Activated T-cell treated with anti-CD3 and anti-CD28 coated beads, Interleukin-2, amount 50 U/mL, for 72 hours (primary cell): ENCODE results near the gene ADAMTS2. TPM values are rescaled to one million over a fixed set of nuclear protein-coding genes. Genes with fewer than 3 reads are reported as not detected.
"Not testable (repeated sequence)": the region's sequence is repeated elsewhere in the genome, so short reads cannot be mapped to it uniquely, and the experiment has no call there.

Source experiments
- ATAC-seq, 2 donors: fragments of 150-1000 bp; cut with Tn5 transposase; replicated peaks in 1 of 2; 2 replicates each; pipeline ENCODE4 v1.10.0; 2021; ENCODE audit warnings: moderate library complexity in 2 of 2, mild to moderate bottlenecking in 1 of 2
- DNase-seq, 2 donors: peaks; one replicate each; pipeline ENCODE4 v3.0.0; 2021 to 2022; ENCODE audit warnings: mixed read lengths in 1 of 2
- H3K27ac Mint-ChIP-seq: one replicate; pipeline ENCODE4 v1.8.0; 2022; ENCODE audit warnings: mild to moderate bottlenecking, moderate library complexity, mixed read lengths
- H3K27me3 Mint-ChIP-seq: one replicate; pipeline ENCODE4 v1.8.0; 2022; ENCODE audit warnings: low read depth, mixed read lengths
- H3K36me3 Mint-ChIP-seq, 2 donors: one replicate each; pipeline ENCODE4 v1.8.0; 2022; ENCODE audit warnings: mixed read lengths in 2 of 2, mild to moderate bottlenecking in 1 of 2; ENCODE audit not compliant: insufficient read depth in 2 of 2
- H3K4me1 Mint-ChIP-seq: one replicate; pipeline ENCODE4 v1.8.0; 2022; ENCODE audit warnings: low read depth, mixed read lengths
- H3K4me3 Mint-ChIP-seq, 2 donors: one replicate each; pipeline ENCODE4 v1.8.0; 2022; ENCODE audit warnings: mild to moderate bottlenecking in 2 of 2, mixed read lengths in 2 of 2, moderate library complexity in 2 of 2
- H3K9me3 Mint-ChIP-seq, 2 donors: one replicate each; pipeline ENCODE4 v1.8.0; 2022; ENCODE audit warnings: mixed read lengths in 2 of 2
- total RNA-seq, 2 donors: library from RNA; stranded (reverse); gene quantifications; one replicate each; pipeline ENCODE4 v1.2.3, GENCODE V29; 2022

The ADAMTS2 gene
- total RNA-seq, 2 donors from 2014 or later, result not detected

GRCh38 chr5:179222246-179223017 is 122.8 kb downstream of the ADAMTS2 start:
- peaks cover 6 to 7% of the 10 kb centered on the region in 2 donors for H3K9me3 Mint-ChIP-seq
- no peak overlapping the region for H3K27ac Mint-ChIP-seq
- no peak for ATAC-seq
- no peak for DNase-seq
- H3K27me3 Mint-ChIP-seq, result no peaks in the 10 kb centered on the region
- H3K4me1 Mint-ChIP-seq, result no peaks in the 10 kb centered on the region
- H3K4me3 Mint-ChIP-seq, result no peak overlapping the region
- H3K36me3 Mint-ChIP-seq, result peaks cover 2% of the 10 kb centered on the region in 2 donors

GRCh38 chr5:179221877-179222220 is 123.4 kb downstream of the ADAMTS2 start:
- peaks cover 6 to 7% of the 10 kb centered on the region in 2 donors for H3K9me3 Mint-ChIP-seq
- H3K27ac Mint-ChIP-seq, result no peak overlapping the region
- H3K4me1 Mint-ChIP-seq, result no peaks in the 10 kb centered on the region
- H3K36me3 Mint-ChIP-seq, result peaks cover 2% of the 10 kb centered on the region in 2 donors
- ATAC-seq, result no peak
- H3K27me3 Mint-ChIP-seq, result no peaks in the 10 kb centered on the region
- DNase-seq, result no peak
- H3K4me3 Mint-ChIP-seq, result no peak overlapping the region

- Mint-ChIP-seq H3K4me1 (no peaks in the 10 kb centered on the region), H3K27me3 (no peaks in the 10 kb centered on the region), H3K36me3 (peaks cover 2% of the 10 kb centered on the region in 2 donors), H3K27ac (no peak overlapping the region), H3K9me3 (peaks cover 6 to 7% of the 10 kb centered on the region in 2 donors), H3K4me3 (no peak overlapping the region)
- ATAC-seq, result no peak
- no peak for DNase-seq
These were observed 123.9 kb downstream of the ADAMTS2 start for GRCh38 chr5:179221196-179221876.

- H3K27ac Mint-ChIP-seq, result no peak overlapping the region
- ATAC-seq (no peak), DNase-seq (no peak)
- peaks cover 6 to 7% of the 10 kb centered on the region in 2 donors for H3K9me3 Mint-ChIP-seq
- H3K27me3 Mint-ChIP-seq, result no peaks in the 10 kb centered on the region
- no peaks in the 10 kb centered on the region for H3K4me1 Mint-ChIP-seq
- H3K4me3 Mint-ChIP-seq, result no peak overlapping the region
- peaks cover 2% of the 10 kb centered on the region in 2 donors for H3K36me3 Mint-ChIP-seq
These were observed 124.5 kb downstream of the ADAMTS2 start for GRCh38 chr5:179220716-179221115.

GRCh38 chr5:179219661-179220620 is 125.3 kb downstream of the ADAMTS2 start:
- no peak overlapping the region for H3K27ac Mint-ChIP-seq
- H3K27me3 Mint-ChIP-seq, result no peaks in the 10 kb centered on the region

GRCh38 chr5:179218943-179219330 is 126.3 kb downstream of the ADAMTS2 start:
- Mint-ChIP-seq H3K36me3 (peaks cover 0 to 2% of the 10 kb centered on the region in 2 donors), H3K4me1 (no peaks in the 10 kb centered on the region), H3K27me3 (no peaks in the 10 kb centered on the region), H3K4me3 (no peak overlapping the region), H3K9me3 (peaks cover 6 to 7% of the 10 kb centered on the region in 2 donors), H3K27ac (no peak overlapping the region)
- ATAC-seq (no peak), DNase-seq (no peak)

More at GRCh38 chr5:179219661-179220620, 125.3 kb downstream of the ADAMTS2 start:
- peaks cover 6 to 7% of the 10 kb centered on the region in 2 donors for H3K9me3 Mint-ChIP-seq
- DNase-seq (no peak), ATAC-seq (no peak)
- H3K36me3 Mint-ChIP-seq, result peaks cover 2% of the 10 kb centered on the region in 2 donors
- H3K4me1 Mint-ChIP-seq, result no peaks in the 10 kb centered on the region
- no peak overlapping the region for H3K4me3 Mint-ChIP-seq

GRCh38 chr5:179217956-179218942 is 127.0 kb downstream of the ADAMTS2 start:
- no peak for ATAC-seq
- peaks cover 3 to 4% of the 10 kb centered on the region in 2 donors for H3K9me3 Mint-ChIP-seq

GRCh38 chr5:179217356-179217755 is 127.9 kb downstream of the ADAMTS2 start:
- Mint-ChIP-seq H3K27me3 (no peaks in the 10 kb centered on the region), H3K4me1 (no peaks in the 10 kb centered on the region), H3K9me3 (no peaks in the 10 kb centered on the region), H3K27ac (no peak overlapping the region), H3K4me3 (no peak overlapping the region), H3K36me3 (no peaks in the 10 kb centered on the region)
- DNase-seq (no peak), ATAC-seq (no peak)

More at GRCh38 chr5:179217956-179218942, 127.0 kb downstream of the ADAMTS2 start:
- no peaks in the 10 kb centered on the region for H3K27me3 Mint-ChIP-seq
- H3K4me1 Mint-ChIP-seq, result no peaks in the 10 kb centered on the region
- no peak for DNase-seq
- H3K4me3 Mint-ChIP-seq, result no peak overlapping the region
- H3K36me3 Mint-ChIP-seq, result no peaks in the 10 kb centered on the region
- no peak overlapping the region for H3K27ac Mint-ChIP-seq

GRCh38 chr5:179216381-179216780 is 128.9 kb downstream of the ADAMTS2 start:
- not testable (repeated sequence) for H3K4me1 Mint-ChIP-seq, ATAC-seq, H3K27me3 Mint-ChIP-seq

GRCh38 chr5:179215576-179215975 is 129.7 kb downstream of the ADAMTS2 start:
- no peaks in the 10 kb centered on the region for H3K9me3 Mint-ChIP-seq
- ATAC-seq, result no peak
- H3K36me3 Mint-ChIP-seq, result no peaks in the 10 kb centered on the region
- no peak for DNase-seq
- H3K27ac Mint-ChIP-seq, result no peak overlapping the region
- no peaks in the 10 kb centered on the region for H3K27me3 Mint-ChIP-seq
- no peak overlapping the region for H3K4me3 Mint-ChIP-seq
- no peaks in the 10 kb centered on the region for H3K4me1 Mint-ChIP-seq

More at GRCh38 chr5:179216381-179216780, 128.9 kb downstream of the ADAMTS2 start:
- not testable (repeated sequence) for H3K9me3 Mint-ChIP-seq, H3K27ac Mint-ChIP-seq, DNase-seq, H3K36me3 Mint-ChIP-seq, H3K4me3 Mint-ChIP-seq

- Mint-ChIP-seq H3K9me3 (no peaks in the 10 kb centered on the region), H3K4me3 (no peak overlapping the region), H3K27me3 (no peaks in the 10 kb centered on the region), H3K27ac (no peak overlapping the region), H3K4me1 (no peaks in the 10 kb centered on the region), H3K36me3 (no peaks in the 10 kb centered on the region)
- DNase-seq, result no peak
- ATAC-seq, result no peak
These were observed 130.6 kb downstream of the ADAMTS2 start for GRCh38 chr5:179214678-179215077.

- Mint-ChIP-seq H3K27me3 (no peaks in the 10 kb centered on the region), H3K9me3 (no peaks in the 10 kb centered on the region), H3K36me3 (no peaks in the 10 kb centered on the region), H3K4me1 (no peaks in the 10 kb centered on the region), H3K4me3 (no peak overlapping the region), H3K27ac (no peak overlapping the region)
- DNase-seq (no peak), ATAC-seq (no peak)
These were observed 132.4 kb downstream of the ADAMTS2 start for GRCh38 chr5:179212870-179213269.
